GM03348 (cell line): Measurements from ENCODE around the gene FOXO6.
"Not testable (repeated sequence)": the region's sequence is repeated elsewhere in the genome, so short reads cannot be mapped to it uniquely, and the experiment has no call there.

Experiments used
- DNase-seq: peaks from one replicate; pipeline ENCODE4 v3.0.0; 2012; ENCODE audit warnings: low spot score

Gene FOXO6

DNA sequence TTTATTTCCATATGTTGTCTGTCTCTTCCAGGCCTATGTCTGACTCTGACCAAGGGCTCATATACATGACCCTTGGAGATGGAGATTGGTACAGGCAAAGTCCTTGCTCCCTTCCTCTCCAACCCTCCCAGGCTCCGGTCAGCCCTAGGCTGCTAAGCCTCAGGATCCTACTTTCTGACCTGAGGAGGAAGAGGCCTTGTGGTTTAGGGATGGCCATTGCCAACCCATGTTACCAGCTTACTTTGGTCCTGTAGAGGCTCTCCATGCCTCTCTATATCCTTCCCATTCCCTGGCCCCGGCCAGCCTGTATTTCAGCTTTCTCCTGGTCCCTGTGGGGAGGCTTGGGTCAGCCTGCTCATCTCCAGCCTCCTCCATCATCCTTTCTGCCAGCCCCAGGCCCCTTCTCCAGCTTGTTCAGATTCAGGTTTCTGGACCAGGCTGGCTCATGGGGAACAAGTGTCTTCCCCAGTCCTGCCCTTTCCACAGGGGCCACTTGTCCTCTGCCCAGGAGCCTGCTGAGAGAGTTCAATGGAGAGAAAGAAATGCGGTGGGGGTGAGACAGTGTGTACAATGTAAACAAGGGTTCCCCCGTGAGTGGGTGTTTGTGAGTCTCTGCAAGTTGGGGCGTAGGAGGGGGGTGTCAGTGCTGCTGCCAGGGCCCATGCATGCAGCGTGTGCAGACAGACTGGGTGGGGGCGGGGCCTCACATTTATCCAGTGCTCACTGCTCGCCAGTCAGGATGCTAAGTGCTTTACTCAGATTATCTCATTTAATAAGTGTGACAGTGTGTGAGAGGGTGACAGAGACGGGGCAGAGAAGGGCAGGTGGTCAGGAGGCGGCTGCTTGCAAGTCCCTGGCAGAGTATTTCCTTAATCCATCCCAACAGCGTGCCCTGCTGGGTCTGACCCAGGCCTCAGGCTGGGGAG is 31.3 kb upstream of the FOXO6 start:
- no peak for DNase-seq

- no peak for DNase-seq
Measured at GRCh38 chr1:41330588-41331545, 30.4 kb upstream of the FOXO6 start.

DNA sequence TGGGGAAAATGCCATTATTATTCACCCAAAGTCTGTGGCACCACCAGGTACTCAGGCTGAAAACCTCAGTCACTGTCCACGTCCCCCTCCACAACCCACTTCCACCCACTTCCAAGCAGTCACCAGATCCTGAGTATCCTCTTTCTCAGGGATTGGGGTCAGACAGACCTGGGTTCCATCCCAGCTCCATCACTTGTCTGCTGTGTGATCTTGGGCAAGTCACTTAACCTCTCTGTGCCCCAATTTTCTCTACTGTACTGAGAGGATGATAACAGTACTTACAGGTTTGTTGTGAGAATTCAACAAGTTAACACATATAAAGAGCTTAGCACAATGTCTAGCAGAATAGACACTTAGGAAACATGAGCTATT is 29.7 kb upstream of the FOXO6 start:
- no peak for DNase-seq

DNA sequence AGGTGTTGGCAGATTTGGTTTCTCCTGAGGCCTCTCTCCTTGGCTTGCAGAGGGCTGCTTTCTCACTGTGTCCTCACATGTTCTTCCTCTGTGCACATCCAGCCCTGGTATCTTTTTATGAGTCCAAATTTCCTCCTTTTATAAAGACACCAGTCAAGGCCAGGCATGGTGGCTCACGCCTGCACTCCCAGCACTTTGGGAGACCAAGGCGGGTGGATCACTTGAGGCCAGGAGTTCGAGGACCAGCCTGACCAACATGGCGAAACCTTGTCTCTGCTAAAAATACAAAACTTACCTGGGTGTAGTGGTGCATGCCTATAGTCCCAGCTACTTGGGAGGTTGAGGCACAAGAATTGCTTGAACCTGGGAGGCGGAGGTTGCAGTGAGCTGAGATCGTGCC is 29.1 kb upstream of the FOXO6 start:
- DNase-seq = not testable (repeated sequence)

DNA sequence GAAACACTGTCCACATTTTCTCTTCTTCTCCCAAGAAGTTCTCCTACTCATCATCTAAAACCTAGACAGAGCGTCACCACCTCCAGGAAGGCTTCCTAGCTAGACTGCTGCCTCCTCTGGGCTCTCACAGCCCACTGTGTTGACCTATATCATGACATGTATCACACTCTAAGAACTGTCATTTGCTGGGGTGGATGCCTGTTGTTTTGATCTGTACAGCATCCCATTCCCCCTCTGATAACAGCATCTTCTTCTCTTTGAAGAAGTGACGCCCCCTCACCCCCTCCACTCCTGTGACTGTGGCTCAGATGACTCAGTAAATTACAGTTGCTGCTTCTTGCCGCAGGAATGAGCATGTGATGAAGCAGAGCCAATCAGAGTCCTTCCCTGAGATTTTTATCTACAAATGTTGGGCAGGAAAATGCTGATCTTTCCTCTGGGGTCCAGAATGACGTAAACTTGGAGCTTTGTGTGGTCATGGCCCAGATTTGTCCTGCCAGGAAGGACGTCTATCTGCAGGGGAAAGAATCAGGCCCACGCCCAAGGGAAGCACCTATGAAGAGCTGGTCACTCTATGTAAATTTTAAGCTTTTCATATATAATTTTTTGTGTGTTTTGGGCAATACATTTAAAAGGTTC is 28.0 kb upstream of the FOXO6 start:
- no peak for DNase-seq

- DNase-seq = no peak
Measured at GRCh38 chr1:41338820-41339219, 22.4 kb upstream of the FOXO6 start.

- no peak for DNase-seq
Measured at GRCh38 chr1:41340655-41341364, 20.4 kb upstream of the FOXO6 start.

GRCh38 chr1:41341365-41341683 is 19.9 kb upstream of the FOXO6 start:
- no peak for DNase-seq

- DNase-seq = peak; percentile 30
Measured at GRCh38 chr1:41341772-41342562, 19.3 kb upstream of the FOXO6 start.

DNA sequence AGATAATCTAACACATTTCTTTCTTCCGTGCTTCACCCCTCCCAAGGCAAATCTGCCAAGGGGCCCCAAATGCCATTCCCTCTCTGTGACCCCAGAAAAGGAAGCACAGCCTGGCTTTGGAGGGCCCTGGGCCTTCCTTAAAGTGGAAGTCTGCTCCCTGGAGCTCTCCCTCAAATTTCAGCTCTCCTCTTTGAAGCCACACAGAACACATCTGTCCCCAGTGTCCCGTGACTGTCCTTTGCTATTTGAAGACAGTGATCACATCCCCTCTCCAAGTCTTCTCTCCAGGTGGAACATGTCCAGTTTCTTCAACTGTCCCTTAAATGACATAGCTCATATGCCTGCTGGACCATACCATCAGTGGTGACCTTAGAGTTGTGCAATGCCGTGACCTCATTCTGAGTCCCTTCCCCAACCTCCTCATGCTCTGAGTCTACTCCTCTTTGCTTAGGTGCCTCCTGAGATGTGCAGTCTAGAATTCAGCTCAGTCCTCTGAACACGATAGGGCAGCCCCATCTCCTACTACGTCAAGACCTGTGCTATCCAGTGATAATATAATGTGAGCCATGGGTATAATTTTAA is 18.4 kb upstream of the FOXO6 start:
- no peak for DNase-seq

GRCh38 chr1:41343790-41344699 is 17.2 kb upstream of the FOXO6 start:
- peak; percentile 2 for DNase-seq

GRCh38 chr1:41344708-41345159 is 16.5 kb upstream of the FOXO6 start:
- no peak for DNase-seq

DNA sequence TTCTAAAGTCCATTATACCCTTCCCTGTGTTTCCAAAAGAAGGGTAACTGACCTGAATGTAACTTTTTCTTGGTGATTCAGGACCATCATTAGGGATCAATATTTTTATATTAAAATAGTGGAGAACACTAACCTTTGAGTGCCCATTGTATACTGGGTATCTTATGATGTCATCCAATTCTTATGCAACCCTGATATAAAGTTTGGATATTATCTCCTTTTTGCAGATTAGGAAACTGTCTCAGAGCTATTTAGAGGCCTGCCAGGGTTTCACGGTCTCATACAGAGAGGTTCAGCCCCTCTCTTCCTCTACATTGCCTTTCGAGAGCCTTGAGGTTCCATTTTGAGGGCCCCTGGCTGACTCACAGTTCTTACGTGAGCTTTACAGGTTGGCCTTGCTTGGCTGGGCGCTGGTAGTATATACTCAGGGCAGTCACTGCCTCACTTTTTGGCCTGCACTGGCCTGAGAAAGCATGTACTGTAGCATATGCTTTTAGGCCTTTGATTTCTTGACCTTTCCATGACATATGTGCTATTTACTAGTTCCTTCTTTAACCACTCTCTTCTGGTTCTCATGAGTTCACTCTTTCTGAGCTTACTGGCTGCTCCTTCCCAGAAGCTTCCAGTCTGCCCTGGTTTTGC is 15.7 kb upstream of the FOXO6 start:
- DNase-seq = no peak

GRCh38 chr1:41347276-41347675 is 14.0 kb upstream of the FOXO6 start:
- peak; percentile 1 for DNase-seq

DNA sequence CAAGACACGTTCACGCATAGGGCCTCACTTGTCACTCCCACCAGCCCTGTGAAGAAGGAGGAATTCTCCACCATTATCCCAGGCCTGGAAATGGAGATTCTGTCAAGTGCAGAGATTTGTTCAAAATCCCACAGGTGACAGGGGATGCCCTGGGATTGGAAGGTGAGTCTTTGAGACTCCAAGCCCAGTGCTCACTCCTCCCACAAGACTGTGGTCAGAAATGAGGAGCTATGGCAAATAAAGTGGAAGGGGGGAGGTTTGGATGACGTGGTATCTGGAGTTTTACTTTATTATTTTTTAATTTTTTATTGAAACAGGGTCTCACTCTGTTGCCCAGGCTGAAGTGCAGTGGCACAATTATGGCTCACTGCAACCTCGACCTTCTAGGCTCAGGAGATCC is 12.8 kb upstream of the FOXO6 start:
- DNase-seq = no peak

DNA sequence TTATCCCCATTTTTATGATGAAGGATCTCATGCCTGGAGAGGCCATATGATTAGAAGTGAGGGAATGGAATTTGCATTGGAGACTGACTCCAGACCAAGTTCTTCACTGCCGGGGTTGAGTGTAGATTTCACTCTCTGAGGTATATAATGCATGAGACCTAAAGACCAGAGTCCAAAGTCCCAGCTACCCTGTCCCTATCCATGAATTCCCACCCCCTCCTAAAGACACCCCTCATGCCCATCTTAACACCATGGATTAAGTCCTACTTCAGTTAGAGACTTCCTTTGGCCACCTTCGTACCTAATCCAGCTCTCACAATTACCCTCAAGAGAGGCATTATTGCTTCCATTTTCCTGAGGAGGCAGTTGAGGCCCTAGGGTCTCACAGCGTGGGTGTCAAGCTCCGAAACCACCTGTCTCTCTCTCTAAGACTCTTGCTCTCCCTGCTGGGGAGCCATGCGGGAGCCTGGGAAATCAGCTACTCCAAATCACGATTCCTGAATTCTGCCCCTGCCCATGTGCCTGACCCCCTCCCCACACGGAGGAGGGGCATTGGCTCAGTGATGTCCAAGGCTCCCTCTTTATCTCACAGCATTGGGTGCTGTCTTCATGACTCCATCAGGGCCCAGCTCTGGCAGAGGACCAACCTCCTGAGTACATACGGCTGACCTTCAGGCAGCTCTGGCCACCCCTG is 11.7 kb upstream of the FOXO6 start:
- no peak for DNase-seq

DNA sequence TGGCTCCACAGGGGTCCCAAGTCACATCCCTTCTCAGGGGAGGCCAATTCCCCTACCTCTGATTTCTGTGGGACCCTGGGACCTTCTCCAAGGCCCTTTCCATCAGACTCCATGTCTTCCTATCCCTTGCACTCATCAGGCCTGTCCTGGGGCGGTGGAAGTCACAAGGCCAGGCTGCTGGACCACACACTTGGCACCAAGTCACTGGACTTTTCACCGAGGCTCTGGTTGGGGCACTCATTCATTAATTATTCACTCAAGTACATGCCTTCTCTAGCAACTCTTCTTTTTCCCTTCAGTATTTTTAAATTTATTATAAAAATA is 11.2 kb upstream of the FOXO6 start:
- no peak for DNase-seq
